Stimulated activated CD8-positive, alpha-beta memory T cell treated with anti-CD3 and anti-CD28 coated beads, Interleukin-4, amount 100 ng/mL, for 1 hour (primary cell): Measurements from ENCODE around the gene ZNF503.

Source experiments
- DNase-seq, 2 donors: peaks; one replicate each; pipeline ENCODE4 v3.0.0-alpha.2; 2020; ENCODE audit warnings: low read depth in 2 of 2, low spot score in 1 of 2

The ZNF503 gene

GRCh38 chr10:75407224-75407712 is 5.7 kb upstream of the ZNF503 start:
- DNase-seq: no peak

GRCh38 chr10:75406462-75407223 is 5.1 kb upstream of the ZNF503 start:
- DNase-seq: no peak

DNA sequence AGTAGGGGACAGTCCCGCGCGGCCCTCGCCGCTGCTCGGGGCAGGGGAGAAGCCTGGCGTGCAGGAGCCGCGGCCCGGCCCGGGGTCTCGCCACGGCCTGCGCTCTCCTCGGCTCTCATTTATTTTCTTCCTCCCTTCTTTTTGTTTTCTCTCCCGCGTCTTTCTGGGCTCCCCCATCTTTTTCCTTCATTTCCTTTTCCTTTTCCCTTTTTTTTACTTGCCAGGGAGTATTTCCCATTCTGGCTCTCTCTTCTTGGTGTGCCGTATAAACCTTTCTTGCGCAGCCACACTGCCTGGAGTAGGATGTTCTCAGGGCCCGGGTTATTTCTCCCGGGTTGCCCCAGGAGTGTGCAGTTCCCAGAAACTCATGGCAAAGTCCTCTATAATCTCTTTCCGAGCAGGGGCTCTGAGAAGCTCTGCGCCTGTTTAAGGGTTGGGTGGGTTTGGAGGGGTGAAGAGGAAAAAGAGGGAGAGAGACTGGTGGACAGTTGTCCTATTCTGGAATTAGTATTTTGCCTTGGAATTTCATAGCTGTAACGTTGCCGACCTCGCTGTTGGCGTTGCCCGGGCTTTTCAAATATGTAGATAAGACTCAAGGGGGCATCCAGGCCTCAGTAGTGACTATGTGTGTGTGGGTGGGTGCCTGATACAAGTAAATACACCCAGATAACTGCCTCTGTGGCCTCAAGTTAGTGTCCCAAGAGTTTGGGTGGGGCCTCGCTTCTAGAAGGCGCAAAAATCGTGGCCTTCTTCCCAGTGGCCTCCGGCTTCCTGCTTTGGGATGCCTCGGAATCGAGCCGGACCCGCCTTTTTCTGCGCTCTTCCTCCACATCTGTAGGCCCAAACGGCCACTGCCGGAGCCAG is 4.3 kb upstream of the ZNF503 start:
- DNase-seq: no peak

GRCh38 chr10:75404815-75405597 is 3.4 kb upstream of the ZNF503 start:
- DNase-seq: no peak

DNA sequence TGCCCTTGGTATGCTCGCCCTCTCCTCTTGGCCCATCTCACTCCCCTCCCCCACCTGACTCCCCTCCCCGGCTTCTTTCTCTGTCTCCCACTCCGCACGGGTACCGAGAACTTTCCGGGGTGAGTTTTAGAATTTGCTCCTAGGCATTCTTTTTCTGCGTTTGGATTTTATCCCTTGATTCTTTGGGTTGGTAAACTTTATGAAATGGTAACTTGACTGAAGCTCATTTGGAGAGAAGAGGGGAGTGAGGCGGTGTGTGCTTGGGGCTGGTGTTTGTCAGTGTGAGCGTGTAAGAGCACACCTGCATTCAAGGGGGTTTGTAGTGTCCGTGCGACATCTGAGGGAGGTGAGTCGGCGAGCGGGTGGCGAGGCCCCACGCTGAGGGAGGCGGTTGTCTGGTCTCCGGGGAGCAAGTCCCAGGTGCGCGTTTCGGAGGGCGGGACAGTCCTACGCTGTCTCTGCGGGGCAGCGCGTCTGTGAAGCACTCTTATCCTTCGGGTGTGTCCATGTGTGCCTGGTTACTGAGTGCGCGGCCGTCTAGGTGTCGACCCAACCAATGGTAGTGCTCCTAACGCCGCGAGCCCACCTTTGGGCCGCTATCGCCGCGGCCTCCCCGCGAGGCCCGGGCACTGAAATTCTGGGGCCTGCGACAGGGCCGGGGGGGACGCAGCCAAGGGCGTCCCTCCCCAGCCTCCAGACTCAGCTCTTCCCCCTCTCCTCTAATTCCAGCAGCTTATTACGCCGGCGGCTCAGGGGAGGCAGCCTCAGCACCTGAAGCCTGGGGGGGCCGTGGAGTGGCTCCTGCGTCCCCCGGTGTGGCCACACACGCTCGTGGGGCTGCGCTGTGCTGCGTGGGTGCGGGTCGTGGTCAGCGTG is 2.6 kb upstream of the ZNF503 start:
- DNase-seq: no peak

GRCh38 chr10:75403144-75403938 is 1.8 kb upstream of the ZNF503 start:
- no peak for DNase-seq

DNA sequence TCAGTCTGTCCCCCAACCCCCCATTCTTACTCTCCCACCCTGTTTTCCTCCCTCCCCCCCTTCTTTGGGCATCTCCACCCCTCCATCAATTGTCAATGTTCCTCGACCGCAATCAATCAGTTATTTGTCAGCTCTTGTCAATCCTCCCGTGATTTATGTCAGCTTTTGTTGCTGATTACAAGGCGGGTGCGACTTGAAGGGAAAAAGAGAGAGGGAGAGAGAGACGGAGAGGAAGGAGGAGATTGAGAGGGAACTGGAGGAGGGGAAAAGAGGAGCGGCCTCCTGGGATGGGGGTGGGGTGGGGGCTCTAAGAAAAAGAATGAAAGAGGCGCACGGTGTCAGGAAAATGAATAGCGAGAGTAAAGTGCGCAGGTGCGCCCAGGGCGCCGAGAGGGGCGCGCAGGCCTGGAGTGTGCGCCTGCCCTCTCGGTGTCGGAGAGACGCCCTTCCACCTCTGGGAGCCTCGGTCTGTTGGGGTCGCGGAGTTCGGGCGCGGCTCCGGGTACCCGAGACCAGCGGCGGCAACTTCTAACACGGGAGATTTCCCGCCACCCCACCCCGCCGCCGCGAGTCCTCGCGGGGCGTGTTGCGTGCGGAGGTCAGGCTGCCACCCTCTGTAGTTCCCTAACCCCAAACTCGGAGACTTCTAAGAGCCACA is 1.1 kb upstream of the ZNF503 start:
- no peak for DNase-seq

DNA sequence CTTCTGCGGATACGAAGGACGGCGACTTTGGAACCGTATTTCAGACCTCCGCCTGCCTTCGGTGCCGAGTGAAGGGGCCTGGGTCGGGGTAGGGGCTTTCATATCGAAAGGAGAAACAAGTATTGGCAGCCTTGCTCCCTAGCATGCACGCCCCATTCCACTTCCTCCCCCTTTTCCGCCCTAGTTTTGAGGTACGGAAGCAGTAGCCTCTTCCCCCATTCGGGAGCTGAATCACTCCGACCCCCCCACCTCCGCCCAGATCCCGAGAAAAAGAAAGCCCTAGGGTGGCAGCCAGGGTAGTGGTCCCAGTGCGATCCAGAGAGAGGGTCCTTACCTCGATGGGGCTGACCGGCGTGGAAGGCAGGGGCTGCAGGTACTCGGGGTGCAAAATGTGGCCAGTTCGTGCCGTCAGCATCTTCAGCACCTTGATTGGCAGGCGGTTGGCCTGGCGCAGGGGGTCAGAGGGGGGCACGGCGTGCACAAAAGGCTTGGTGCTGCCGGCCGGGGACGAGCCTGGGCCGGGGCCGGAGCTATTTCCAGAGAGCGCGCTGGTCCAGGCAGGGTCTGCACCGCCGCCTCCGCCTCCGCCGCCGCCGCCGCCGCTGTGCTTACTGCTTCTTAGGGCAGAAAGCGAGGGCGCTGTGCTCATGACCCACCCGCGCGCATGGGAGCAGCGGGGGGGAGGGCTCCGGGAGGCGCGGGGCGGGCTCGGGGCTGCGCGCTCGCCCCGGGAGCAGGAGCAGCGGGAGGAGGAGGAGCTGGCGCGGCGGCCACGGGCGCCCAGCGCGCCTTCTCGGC is 594 bp downstream of the ZNF503 start:
- DNase-seq: no peak

DNA sequence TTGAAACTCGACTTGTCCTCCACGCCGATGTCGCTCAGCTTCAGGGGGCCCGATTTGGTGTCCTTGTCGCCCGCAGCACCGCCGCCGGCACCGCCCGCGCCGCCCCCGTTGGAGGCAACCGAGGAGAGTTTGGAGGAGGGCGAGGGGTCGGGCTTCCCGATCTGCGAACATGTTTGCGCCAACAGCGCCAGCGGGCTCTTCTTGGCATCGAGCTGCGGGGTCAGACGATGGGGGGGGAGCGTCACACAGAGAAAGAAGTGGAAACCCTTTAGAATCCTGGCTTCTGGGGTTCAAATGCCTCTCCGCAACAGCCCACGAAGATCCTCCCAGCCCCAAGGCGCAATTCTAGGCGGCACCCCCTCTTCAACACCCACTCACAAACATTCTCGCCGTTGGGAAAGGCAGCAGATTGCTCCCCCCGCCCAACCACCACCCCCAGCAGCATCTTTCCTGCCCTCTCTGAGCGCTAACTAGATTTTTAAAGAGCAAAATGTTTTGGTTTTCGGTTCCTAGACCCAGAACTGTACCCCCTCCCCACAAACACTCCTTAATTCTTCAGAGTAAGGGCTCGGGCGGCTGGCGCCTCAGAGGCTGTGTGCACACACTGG is 1.3 kb downstream of the ZNF503 start:
- DNase-seq: no peak

- no peak for DNase-seq
Measured at GRCh38 chr10:75399461-75400162, 2.0 kb downstream of the ZNF503 start.

GRCh38 chr10:75398692-75399460 is 2.7 kb downstream of the ZNF503 start:
- no peak for DNase-seq

- DNase-seq: no peak
Measured at GRCh38 chr10:75398200-75398691, 3.3 kb downstream of the ZNF503 start.

- no peak for DNase-seq
Measured at GRCh38 chr10:75397496-75398199, 3.9 kb downstream of the ZNF503 start.

GRCh38 chr10:75396631-75397495 is 4.7 kb downstream of the ZNF503 start:
- no peak for DNase-seq
